Skeletal muscle satellite cell (primary cell): Measurements from ENCODE around the gene ZNF518B.
A peak's percentile ranks its signal among the peaks of the same experiment; 100 is the strongest.

Experiments
- H3K27me3 ChIP-seq: 2 replicates; pipeline ENCODE4 v1.7.0; 2013; ENCODE audit warnings: low read length; ENCODE audit not compliant: control insufficient read depth, insufficient read depth
- H3K36me3 ChIP-seq: 2 replicates; pipeline ENCODE4 v1.7.0; 2013; ENCODE audit warnings: mild to moderate bottlenecking, control low read depth, low read length; ENCODE audit not compliant: insufficient read depth
- H3K4me1 ChIP-seq: 2 replicates; pipeline ENCODE4 v1.7.0; 2013; ENCODE audit warnings: low read length; ENCODE audit not compliant: control insufficient read depth, insufficient read depth
- H3K4me2 ChIP-seq: 2 replicates; pipeline ENCODE4 v1.7.0; 2013; ENCODE audit warnings: mild to moderate bottlenecking, low read length
- H3K4me3 ChIP-seq: 2 replicates; pipeline ENCODE4 v1.7.0; 2013; ENCODE audit warnings: low read length
- H3K9ac ChIP-seq: 2 replicates; pipeline ENCODE4 v1.7.0; 2013; ENCODE audit warnings: mild to moderate bottlenecking, low read depth, low read length, moderate library complexity
- H3K9me3 ChIP-seq: replicated peaks from 2 replicates; pipeline ENCODE4 v1.7.0; 2013; ENCODE audit warnings: mild to moderate bottlenecking, control low read depth, low read length

ZNF518B gene

GRCh38 chr4:10478621-10479020, 21.4 kb upstream of the ZNF518B start:
- H3K4me1 ChIP-seq: no peaks in the 10 kb centered on the region
- H3K9ac ChIP-seq: no peak overlapping the region
- H3K36me3 ChIP-seq: no peaks in the 10 kb centered on the region
- H3K4me2 ChIP-seq: no peak overlapping the region
- no peak overlapping the region for H3K4me3 ChIP-seq
- no peaks in the 10 kb centered on the region for H3K27me3 ChIP-seq
- H3K9me3 ChIP-seq: no peaks in the 10 kb centered on the region

GRCh38 chr4:10470505-10470904, 13.3 kb upstream of the ZNF518B start:
- H3K4me2 ChIP-seq: no peak overlapping the region
- peaks cover 17% of the 10 kb centered on the region for H3K27me3 ChIP-seq
- H3K9me3 ChIP-seq: no peaks in the 10 kb centered on the region
- no peaks in the 10 kb centered on the region for H3K4me1 ChIP-seq
- no peaks in the 10 kb centered on the region for H3K36me3 ChIP-seq
- H3K9ac ChIP-seq: no peak overlapping the region
- H3K4me3 ChIP-seq: no peak overlapping the region

GRCh38 chr4:10466161-10466560, 8.9 kb upstream of the ZNF518B start:
- no peaks in the 10 kb centered on the region for H3K36me3 ChIP-seq
- peaks cover 43% of the 10 kb centered on the region for H3K27me3 ChIP-seq
- no peak overlapping the region for H3K4me3 ChIP-seq
- peaks cover 4% of the 10 kb centered on the region for H3K4me1 ChIP-seq
- H3K9me3 ChIP-seq: peaks cover 6% of the 10 kb centered on the region
- H3K9ac ChIP-seq: no peak overlapping the region
- no peak overlapping the region for H3K4me2 ChIP-seq

- Histone ChIP-seq H3K36me3 (no peaks in the 10 kb centered on the region), H3K4me1 (peaks cover 4% of the 10 kb centered on the region), H3K4me2 (no peak overlapping the region), H3K9ac (no peak overlapping the region), H3K4me3 (no peak overlapping the region), H3K9me3 (peaks cover 6% of the 10 kb centered on the region), H3K27me3 (peaks cover 39% of the 10 kb centered on the region)
Observed at GRCh38 chr4:10462876-10463275, 5.7 kb upstream of the ZNF518B start.

- Histone ChIP-seq H3K4me2 (peak overlapping the region; percentile 79), H3K9ac (no peak overlapping the region), H3K36me3 (no peaks in the 10 kb centered on the region), H3K4me1 (peaks cover 4% of the 10 kb centered on the region), H3K4me3 (peak overlapping the region; percentile 62), H3K27me3 (peaks cover 31% of the 10 kb centered on the region), H3K9me3 (peaks cover 6% of the 10 kb centered on the region)
Observed at GRCh38 chr4:10461850-10462400, 4.7 kb upstream of the ZNF518B start.

GRCh38 chr4:10461091-10461849, 4.0 kb upstream of the ZNF518B start:
- Histone ChIP-seq H3K4me1 (peaks cover 7% of the 10 kb centered on the region), H3K4me2 (peak overlapping the region; percentile 79), H3K36me3 (no peaks in the 10 kb centered on the region), H3K4me3 (peak overlapping the region; percentile 62), H3K9ac (peak overlapping the region; percentile 41), H3K9me3 (peaks cover 6% of the 10 kb centered on the region), H3K27me3 (peaks cover 27% of the 10 kb centered on the region)

GRCh38 chr4:10460313-10461047, 3.3 kb upstream of the ZNF518B start:
- H3K27me3 ChIP-seq: peaks cover 26% of the 10 kb centered on the region
- H3K9me3 ChIP-seq: peaks cover 6% of the 10 kb centered on the region
- peaks cover 12% of the 10 kb centered on the region for H3K4me1 ChIP-seq

GRCh38 chr4:10459305-10459704, 2.1 kb upstream of the ZNF518B start:
- peaks cover 12% of the 10 kb centered on the region for H3K4me1 ChIP-seq
- no peak overlapping the region for H3K4me3 ChIP-seq
- peaks cover 9% of the 10 kb centered on the region for H3K36me3 ChIP-seq
- no peak overlapping the region for H3K9ac ChIP-seq
- H3K27me3 ChIP-seq: peaks cover 23% of the 10 kb centered on the region
- peaks cover 6% of the 10 kb centered on the region for H3K9me3 ChIP-seq
- H3K4me2 ChIP-seq: no peak overlapping the region

More at GRCh38 chr4:10460313-10461047, 3.3 kb upstream of the ZNF518B start:
- H3K36me3 ChIP-seq: no peaks in the 10 kb centered on the region
- peak overlapping the region; percentile 79 for H3K4me2 ChIP-seq
- H3K9ac ChIP-seq: no peak overlapping the region
- H3K4me3 ChIP-seq: no peak overlapping the region

GRCh38 chr4:10458177-10458576, 951 bp upstream of the ZNF518B start:
- H3K4me1 ChIP-seq: peaks cover 12% of the 10 kb centered on the region
- peaks cover 18% of the 10 kb centered on the region for H3K27me3 ChIP-seq
- H3K4me2 ChIP-seq: no peak overlapping the region
- no peak overlapping the region for H3K9ac ChIP-seq
- no peak overlapping the region for H3K4me3 ChIP-seq
- peaks cover 6% of the 10 kb centered on the region for H3K9me3 ChIP-seq
- peaks cover 16% of the 10 kb centered on the region for H3K36me3 ChIP-seq

GRCh38 chr4:10456595-10457254, 501 bp downstream of the ZNF518B start:
- peak overlapping the region; percentile 69 for H3K9ac ChIP-seq
- peak overlapping the region; percentile 83 for H3K4me3 ChIP-seq

GRCh38 chr4:10456260-10456594, 999 bp downstream of the ZNF518B start:
- peak overlapping the region; percentile 69 for H3K9ac ChIP-seq
- H3K36me3 ChIP-seq: peaks cover 24% of the 10 kb centered on the region
- H3K4me3 ChIP-seq: peak overlapping the region; percentile 83
- peak overlapping the region; percentile 95 for H3K4me2 ChIP-seq
- H3K9me3 ChIP-seq: no peaks in the 10 kb centered on the region
- H3K27me3 ChIP-seq: no peaks in the 10 kb centered on the region
- peaks cover 8% of the 10 kb centered on the region for H3K4me1 ChIP-seq

More at GRCh38 chr4:10456595-10457254, 501 bp downstream of the ZNF518B start:
- H3K4me2 ChIP-seq: peak overlapping the region; percentile 95
- no peaks in the 10 kb centered on the region for H3K9me3 ChIP-seq
- H3K36me3 ChIP-seq: peaks cover 24% of the 10 kb centered on the region
- peaks cover 4% of the 10 kb centered on the region for H3K27me3 ChIP-seq
- H3K4me1 ChIP-seq: peaks cover 12% of the 10 kb centered on the region
